Gastrocnemius medialis (tissue), 4 donors: ENCODE data around the gene SLC25A22.

ENCODE experiments used
- POLR2A ChIP-seq, 2 donors: fragments of 450-650 bp; IDR thresholded peaks; one replicate each; pipeline ENCODE4 v1.6.1; 2017; ENCODE audit warnings: antibody characterized with exemption in 2 of 2, mild to moderate bottlenecking in 2 of 2, moderate library complexity in 2 of 2
- TF ChIP-seq, protein P1 (sequence below), 5 experiments: fragments of 450-650 bp in 3 of 5; fragments of 200-600 bp in 2 of 5; sonication (generic) in 2 of 5; IDR thresholded peaks in 4 of 5; conservative IDR thresholded peaks in 1 of 5; 1 replicate in 4 of 5; 2 replicates in 1 of 5; pipeline ENCODE4 v1.5.1; 2016 to 2019; ENCODE audit warnings: antibody characterized with exemption in 5 of 5, mild to moderate bottlenecking in 3 of 5, moderate library complexity in 3 of 5

DNA sequence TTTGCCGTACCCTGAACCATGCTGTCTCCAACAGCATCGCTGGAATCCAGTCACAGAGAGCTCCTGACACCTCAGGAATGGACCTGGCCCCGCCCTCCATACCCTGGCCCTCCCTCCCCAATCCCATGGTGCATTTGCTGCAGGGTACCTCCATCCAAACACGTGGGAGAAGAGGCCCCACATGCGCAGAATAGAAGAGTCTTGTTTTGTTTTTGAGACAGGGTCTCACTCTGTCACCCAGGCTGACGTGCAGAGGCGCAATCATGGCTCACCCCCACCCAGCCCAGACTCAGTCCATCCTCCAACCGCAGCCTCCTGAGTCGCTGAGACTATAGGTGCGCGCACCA, 18.3 kb upstream of the SLC25A22 start:
- TF ChIP-seq, protein P1, sequence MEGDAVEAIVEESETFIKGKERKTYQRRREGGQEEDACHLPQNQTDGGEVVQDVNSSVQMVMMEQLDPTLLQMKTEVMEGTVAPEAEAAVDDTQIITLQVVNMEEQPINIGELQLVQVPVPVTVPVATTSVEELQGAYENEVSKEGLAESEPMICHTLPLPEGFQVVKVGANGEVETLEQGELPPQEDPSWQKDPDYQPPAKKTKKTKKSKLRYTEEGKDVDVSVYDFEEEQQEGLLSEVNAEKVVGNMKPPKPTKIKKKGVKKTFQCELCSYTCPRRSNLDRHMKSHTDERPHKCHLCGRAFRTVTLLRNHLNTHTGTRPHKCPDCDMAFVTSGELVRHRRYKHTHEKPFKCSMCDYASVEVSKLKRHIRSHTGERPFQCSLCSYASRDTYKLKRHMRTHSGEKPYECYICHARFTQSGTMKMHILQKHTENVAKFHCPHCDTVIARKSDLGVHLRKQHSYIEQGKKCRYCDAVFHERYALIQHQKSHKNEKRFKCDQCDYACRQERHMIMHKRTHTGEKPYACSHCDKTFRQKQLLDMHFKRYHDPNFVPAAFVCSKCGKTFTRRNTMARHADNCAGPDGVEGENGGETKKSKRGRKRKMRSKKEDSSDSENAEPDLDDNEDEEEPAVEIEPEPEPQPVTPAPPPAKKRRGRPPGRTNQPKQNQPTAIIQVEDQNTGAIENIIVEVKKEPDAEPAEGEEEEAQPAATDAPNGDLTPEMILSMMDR (IDR thresholded peaks at IDR 0.05 in 4 of 5, conservative IDR thresholded peaks at IDR 0.05 in 1 of 5) = no peak
- TF ChIP-seq POLR2A (IDR thresholded peaks at IDR 0.05) = no peak
